GM18868 (cell line): ENCODE results near the gene NTRK3.
"Not testable (repeated sequence)": the region's sequence is repeated elsewhere in the genome, so short reads cannot be mapped to it uniquely, and the experiment has no call there.

ENCODE experiments used
- ATAC-seq: cut with Tn5 transposase; IDR thresholded peaks from one replicate; pipeline ENCODE4 v1.9.1; 2021; ENCODE audit warnings: mild to moderate bottlenecking, moderate library complexity; ENCODE audit not compliant: unreplicated experiment

The NTRK3 gene

GRCh38 chr15:88038261-88038660 lies 218.3 kb downstream of the NTRK3 start:
- ATAC-seq, result no peak

DNA sequence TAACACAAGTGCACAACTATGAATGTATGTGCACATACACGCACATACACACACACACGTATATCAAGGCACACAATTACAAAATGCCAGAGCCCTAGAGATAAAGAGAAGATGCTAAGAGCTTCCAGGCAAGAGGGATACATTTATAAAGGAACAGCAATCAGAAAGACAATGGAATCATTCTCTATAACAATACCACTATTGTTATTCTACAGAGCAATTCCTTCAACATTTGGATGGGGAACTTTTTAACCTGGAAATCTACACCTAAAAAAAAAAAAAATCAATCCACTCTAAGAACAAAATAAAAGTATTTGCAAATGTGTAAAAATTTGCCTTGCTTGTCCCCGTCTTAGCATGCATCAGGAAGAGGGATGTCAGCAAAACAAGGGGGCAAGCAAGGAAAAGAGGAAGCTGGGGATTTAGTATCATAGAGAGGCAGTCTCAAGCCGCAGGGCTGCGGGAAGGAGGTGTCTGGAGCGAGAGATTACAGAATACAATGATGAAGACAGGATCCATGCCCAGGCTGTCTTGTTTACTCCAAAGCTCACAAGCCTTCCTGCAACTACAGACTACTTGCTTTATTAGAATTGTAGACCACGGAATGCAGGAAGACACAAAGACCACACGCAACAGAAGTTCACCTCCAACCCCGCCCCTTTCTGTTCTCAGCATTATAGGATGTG lies 220.2 kb downstream of the NTRK3 start:
- no peak for ATAC-seq

DNA sequence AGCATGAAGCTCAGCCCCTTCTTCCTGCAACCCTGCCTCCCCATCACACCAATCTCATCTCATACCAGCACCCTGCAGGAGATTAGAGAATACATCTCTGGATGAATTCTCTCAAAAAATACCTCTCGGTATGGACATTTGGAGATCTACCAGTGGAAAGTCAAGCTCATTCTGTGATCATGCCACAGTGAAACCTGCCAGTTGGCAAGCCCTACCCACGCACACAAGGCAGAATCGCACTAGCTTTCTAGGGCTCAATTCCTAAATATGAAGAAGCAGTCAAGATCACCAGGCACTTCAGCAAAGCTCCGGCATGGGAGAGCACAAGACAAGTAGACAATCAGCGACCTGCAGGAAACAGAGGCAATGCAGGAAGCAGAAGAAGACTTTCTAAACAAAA lies 221.2 kb downstream of the NTRK3 start:
- no peak for ATAC-seq

DNA sequence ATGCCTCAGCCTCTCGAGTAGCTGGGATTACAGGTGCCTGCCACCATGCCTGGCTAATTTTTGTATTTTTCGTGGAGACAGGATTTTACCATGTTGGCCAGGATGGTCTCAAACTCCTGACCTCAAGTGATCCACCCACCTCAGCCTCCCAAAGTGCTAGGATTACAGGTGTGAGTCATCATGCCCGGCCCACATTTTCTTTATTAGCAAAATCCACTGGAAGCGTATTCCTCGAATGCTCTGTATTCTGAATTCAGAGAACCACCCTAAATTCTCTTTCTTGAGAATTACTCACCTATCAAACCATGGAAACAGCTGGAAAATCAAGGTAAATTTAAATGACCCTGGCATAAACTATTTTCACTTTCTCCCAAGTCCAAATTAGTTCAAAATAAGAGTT lies 223.1 kb downstream of the NTRK3 start:
- ATAC-seq, result not testable (repeated sequence)

DNA sequence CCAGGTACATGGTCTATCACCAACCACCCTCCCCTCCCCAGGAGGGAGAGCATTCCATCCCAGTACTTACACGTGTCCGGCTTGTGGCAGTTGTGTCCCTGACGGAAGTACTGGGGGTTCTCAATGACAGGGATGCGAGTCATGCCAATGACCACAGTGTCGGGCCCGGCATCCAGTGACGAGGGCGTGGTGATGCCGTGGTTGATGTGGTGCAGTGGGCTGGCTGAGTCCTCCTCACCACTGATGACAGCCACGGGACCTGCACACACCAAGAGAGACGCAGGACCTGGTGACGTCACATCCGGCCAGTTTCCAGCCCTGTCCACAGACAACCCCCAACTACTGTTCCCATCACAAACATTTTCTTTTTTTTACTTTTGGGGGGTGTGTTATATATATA lies 223.8 kb downstream of the NTRK3 start:
- no peak for ATAC-seq

GRCh38 chr15:88031461-88031860 lies 225.1 kb downstream of the NTRK3 start:
- ATAC-seq, result no peak

DNA sequence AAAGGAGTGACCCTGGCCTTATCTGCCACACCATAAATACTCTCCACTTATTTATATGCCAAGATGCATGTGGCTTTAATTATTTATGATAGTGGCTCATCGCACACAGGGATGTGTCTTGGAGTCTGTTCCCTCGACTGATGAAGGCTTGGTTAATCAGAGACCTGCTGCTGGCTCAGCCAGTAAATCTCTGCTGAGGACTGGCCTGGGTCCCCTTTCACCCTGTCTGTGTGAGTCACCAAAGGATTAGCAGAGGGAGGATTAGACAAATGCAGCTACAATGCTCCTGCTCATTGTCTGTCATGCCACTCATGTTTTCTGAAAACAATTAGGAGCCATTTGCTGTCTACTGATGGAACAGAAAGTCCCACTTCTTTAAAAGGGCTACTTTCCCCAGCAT lies 226.8 kb downstream of the NTRK3 start:
- no peak for ATAC-seq

DNA sequence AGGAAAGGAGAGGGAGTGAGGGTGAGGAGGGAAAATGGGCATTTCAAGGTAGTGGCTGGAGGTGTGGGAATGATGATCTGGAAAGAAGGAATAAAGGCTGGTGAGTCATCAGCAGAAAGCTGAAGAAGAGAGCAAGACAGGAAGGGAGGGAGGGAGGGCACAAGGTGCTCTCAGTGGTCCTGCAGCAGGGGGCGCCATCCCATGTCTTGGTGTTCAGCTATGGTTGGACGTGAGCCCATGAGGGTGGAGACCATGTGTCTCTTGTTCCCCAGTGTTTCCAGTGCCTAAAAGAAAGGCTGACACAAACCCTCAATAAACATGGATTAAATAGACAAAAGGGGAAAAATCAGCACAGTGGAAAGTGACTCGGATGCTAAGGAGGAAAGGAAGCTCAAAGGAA lies 228.5 kb downstream of the NTRK3 start:
- ATAC-seq, result no peak

- no peak for ATAC-seq
Observed at GRCh38 chr15:88023914-88024313, 232.6 kb downstream of the NTRK3 start.

DNA sequence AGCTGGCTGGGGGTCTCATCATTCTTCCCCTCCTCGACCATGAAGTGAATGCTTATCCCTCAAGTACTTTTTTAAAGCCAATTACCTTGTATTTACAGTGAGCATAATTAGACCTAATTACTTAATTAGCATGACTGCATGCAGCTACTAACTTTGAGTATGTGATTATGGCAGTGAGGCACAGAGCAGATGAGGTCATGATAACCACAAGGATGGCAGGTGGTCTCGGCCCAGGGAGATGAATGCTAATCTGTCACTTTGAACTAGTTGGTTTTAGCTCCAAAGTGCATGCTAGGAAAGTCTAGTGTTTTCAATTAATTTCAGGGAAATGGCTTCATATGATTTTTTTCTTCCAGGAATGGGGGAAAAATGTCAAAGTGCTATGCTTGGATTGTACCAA lies 233.8 kb downstream of the NTRK3 start:
- no peak for ATAC-seq

GRCh38 chr15:88021601-88022000 lies 234.9 kb downstream of the NTRK3 start:
- ATAC-seq, result no peak

DNA sequence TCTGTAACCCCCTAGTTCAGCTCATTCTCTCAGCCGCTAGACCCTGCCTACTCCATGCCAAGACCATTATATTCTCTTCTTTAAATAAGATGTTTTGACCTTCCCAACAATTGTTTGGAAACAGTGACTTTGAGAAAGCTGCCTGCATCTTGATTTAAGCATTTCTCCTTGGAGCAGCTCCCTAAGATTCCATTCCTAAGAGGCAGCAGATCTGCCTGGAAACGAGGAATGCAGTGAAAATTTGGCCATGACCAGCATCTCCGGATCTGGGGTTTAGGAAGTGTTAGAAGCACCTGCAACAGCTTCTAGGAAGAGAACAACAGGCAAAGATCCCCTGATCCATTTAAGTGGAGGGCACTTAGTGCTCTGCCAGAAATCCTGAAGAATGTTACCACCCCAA lies 235.7 kb downstream of the NTRK3 start:
- no peak for ATAC-seq

GRCh38 chr15:88019656-88020055 lies 236.9 kb downstream of the NTRK3 start:
- ATAC-seq, result no peak

DNA sequence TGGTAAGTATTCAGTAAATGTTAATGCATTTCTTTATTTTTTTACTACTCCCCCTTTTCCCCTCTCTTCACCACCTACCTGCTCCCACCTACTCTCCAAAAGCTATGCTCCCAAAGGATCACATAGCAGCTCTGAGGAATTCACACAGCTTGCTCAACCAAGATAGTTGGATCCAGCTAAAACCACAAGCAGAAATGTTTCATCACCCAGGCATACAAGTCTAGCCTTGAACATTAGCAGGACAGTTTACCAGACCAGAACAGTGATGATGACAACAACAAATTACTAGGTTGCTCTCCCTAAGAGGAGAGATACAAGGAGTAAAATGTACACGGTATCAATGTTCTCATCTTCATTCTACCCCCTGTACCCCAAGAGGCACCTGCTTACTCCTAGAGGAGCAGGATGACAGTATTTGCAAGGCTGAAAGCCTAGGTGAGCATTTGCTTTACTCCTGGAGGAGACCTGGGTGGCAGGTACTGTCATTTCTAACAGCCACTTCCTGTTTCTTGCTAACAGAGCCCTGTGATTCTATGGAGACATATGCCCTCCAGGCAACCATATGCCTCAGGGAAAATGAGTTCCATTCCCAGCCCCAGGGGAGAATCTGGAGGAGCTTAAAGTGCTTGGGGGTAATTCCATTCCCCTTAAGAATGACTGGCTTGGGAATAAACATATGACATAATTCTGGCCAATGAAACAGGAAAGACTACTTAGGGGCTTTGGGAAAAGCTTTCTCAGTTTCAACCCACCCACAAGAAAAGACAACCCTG lies 237.5 kb downstream of the NTRK3 start:
- no peak for ATAC-seq

DNA sequence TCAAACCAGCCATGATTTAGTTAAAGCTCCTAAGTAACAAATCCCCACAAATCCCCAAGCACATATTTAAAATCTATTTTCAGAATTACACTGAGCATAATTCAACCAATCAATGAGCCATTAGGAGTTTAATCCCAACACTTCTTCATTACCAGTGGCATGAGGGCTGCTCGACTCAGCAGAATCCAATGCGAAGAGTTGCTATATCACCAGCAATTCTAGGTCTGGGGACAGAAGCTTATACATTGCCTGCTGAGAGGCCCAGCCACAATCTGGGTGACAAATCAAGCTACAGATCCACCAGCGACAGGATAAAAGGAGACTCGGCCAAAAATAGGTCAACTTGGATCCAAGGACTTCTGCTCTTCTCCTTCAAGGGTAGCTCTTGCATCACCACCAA lies 238.8 kb downstream of the NTRK3 start:
- no peak for ATAC-seq

DNA sequence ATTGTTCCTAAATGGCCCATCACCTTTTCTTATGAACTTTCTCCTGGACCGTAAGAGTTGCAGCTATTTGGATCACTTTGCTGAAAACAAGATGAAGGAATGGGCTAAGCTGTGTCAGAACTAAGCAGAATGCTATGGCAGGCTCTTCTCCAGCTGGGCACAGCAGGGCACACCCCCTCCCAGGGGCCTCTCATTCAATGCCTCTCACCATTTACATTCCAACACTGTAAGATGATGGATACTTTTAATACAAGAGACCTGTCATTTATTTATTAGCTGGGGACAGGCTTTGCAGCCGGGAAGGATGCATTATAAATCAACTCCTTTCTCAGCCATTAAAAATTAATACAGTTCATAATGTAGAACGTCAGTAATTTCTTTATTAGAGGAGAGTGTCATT lies 240.1 kb downstream of the NTRK3 start:
- ATAC-seq, result no peak

DNA sequence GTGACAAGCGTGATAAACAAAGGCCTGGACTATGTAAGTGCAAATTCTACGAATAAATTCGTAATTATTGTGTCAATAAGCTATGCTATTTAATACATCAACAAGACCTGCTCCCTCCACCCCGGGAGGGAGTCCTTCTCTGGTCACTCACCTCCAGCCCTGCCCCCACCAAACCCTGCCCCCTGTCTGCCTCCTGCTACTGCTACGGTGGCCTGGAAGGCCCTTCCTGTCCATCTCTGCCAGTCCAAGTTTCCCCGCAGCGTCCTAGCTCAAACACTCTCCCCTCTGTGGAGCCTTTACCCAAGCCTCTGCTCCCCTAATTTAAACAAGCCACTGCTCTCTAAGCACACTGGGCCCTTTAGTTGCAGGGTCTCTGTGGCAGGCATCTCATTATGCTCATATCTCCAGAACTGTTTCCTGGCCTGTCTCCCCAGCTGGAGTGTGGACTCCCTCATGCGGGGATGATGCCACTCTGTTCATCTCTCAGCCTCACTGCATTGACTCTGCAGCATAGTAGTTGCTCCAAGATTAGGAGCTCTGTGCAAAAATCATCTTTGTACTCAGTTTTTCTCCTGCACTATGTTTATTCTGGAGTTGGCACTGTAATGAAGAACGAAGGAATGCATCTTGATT lies 241.2 kb downstream of the NTRK3 start:
- ATAC-seq, result no peak

DNA sequence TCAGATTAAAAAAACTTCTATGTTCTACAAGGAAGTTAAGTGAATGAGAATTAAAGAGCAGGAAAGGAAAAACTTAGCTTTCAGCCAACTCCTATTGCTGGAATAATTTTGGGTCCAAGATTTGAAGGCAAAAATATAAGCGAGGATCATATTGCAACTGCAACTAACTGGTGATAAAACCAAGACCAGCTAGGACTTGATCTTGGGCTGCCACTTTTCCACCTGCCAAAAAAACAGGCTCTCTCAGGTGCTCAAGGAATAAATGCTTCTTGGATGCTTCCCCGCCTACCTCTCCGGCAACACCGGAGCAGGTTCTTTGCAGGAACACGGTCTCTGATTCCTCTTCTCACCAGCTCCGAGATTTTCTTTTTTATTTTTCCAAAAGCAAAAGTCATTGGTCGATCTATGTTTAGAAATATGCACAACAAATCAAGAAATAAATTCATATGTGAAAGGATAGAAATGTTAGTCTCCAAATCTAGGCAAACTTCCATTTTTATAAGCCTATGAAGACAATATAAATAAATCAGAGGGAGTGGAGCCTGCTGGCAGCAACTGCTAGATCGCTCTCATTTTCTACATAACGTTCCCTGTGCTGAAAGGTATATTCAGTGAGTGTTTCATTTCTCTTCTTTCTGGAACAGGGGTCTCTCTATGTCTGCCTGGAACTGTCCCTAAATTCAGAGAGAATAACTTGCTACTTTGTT lies 241.9 kb downstream of the NTRK3 start:
- no peak for ATAC-seq

DNA sequence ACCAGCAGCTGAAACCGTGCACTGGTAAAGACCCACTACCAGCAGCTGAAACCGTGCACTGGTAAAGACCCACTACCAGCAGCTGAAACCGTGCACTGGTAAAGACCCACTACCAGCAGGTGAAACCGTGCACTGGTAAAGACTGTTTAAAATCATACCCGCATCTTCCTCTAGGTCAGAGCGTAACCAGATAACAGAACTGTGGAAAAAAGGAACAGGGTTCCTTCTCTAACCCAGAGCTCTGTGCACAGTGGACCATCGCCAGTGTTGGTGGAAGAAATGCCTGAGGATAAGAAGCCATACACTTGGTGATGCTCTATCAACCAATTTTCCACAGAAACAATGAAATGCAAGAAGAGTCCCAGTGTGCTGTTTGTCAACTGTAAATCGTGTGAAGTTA lies 243.4 kb downstream of the NTRK3 start:
- ATAC-seq, result no peak

- no peak for ATAC-seq
Observed at GRCh38 chr15:88012688-88013087, 243.9 kb downstream of the NTRK3 start.

GRCh38 chr15:88012233-88012632 lies 244.3 kb downstream of the NTRK3 start:
- no peak for ATAC-seq

- no peak for ATAC-seq
Observed at GRCh38 chr15:88011533-88011932, 245.0 kb downstream of the NTRK3 start.
